GM12864 (cell line): ENCODE measurements around the gene CTSS.
"Not testable (repeated sequence)": the region's sequence is repeated elsewhere in the genome, so short reads cannot be mapped to it uniquely, and the experiment has no call there.

Experiments
- DNase-seq: peaks from one replicate; pipeline ENCODE4 v3.0.0-alpha.2; 2011; ENCODE audit warnings: low read depth
- H3K4me3 ChIP-seq: 2 replicates; pipeline ENCODE4 v1.5.1; 2011; ENCODE audit warnings: mild to moderate bottlenecking, low read depth, low read length, control low read depth
- TF ChIP-seq, protein P1 (sequence below): IDR thresholded peaks from 2 replicates; pipeline ENCODE4 v1.5.1; 2011; ENCODE audit warnings: low read depth, mild to moderate bottlenecking, moderate library complexity, low read length, control low read depth, inconsistent platforms; ENCODE audit errors: missing control alignments

CTSS gene

DNA sequence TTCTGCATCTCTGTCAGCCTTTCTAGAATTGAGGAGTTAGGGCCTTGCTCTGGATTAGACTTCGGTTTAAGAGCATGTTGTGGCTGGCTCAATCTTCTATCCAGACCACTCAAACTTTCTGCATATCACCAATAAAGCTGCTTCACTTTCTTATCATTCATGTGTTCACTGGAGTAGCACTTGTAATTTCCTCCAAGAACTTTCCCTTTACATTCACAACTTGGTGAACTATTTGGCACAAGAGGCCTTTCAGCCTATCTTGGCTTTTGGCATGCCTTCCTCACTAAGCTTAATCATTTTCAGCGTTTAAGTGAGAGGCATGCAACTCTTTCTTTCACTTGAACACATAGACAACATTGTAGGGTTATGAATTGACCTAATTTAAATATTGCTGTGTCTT is 41.2 kb downstream of the CTSS start:
- no peak for DNase-seq
- TF ChIP-seq, protein P1, sequence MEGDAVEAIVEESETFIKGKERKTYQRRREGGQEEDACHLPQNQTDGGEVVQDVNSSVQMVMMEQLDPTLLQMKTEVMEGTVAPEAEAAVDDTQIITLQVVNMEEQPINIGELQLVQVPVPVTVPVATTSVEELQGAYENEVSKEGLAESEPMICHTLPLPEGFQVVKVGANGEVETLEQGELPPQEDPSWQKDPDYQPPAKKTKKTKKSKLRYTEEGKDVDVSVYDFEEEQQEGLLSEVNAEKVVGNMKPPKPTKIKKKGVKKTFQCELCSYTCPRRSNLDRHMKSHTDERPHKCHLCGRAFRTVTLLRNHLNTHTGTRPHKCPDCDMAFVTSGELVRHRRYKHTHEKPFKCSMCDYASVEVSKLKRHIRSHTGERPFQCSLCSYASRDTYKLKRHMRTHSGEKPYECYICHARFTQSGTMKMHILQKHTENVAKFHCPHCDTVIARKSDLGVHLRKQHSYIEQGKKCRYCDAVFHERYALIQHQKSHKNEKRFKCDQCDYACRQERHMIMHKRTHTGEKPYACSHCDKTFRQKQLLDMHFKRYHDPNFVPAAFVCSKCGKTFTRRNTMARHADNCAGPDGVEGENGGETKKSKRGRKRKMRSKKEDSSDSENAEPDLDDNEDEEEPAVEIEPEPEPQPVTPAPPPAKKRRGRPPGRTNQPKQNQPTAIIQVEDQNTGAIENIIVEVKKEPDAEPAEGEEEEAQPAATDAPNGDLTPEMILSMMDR = no peak

GRCh38 chr1:150720703-150721102 is 44.9 kb downstream of the CTSS start, which contains the start of gene HORMAD1:
Gene HORMAD1 (minus strand): TSS chr1:150720895. CDS start chr1:150719505, 1,390 bp downstream.
- TF ChIP-seq, protein P1 = no peak
- no peak within 1 kb of the TSS for H3K4me3 ChIP-seq
- DNase-seq = no peak

More for the DNA sequence above, 41.2 kb downstream of the CTSS start:
- H3K4me3 ChIP-seq = no peak overlapping the region

DNA sequence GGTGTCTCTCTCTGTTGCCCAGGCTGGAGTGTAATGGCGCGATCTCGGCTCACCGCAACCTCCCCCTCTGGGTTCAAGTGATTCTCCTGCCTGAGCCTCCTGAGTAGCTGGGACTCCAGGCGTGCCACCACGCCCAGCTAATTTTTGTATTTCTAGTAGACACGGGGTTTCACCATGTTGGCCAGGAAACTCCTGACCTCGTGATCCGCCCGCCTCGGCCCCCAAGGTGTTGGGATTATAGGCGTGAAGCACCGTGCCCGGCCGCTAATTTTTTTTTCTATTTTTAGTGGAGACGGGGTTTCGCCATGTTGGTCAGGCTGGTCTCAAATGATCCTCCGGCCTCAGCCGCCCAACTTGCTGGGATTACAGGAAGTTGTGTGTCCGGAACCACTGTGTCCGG is 45.5 kb downstream of the CTSS start:
- no peak for DNase-seq
- no peak overlapping the region for H3K4me3 ChIP-seq
- TF ChIP-seq, protein P1 = no peak

GRCh38 chr1:150718225-150718891 is 47.2 kb downstream of the CTSS start:
- DNase-seq = no peak
- TF ChIP-seq, protein P1 = no peak
- no peak overlapping the region for H3K4me3 ChIP-seq

DNA sequence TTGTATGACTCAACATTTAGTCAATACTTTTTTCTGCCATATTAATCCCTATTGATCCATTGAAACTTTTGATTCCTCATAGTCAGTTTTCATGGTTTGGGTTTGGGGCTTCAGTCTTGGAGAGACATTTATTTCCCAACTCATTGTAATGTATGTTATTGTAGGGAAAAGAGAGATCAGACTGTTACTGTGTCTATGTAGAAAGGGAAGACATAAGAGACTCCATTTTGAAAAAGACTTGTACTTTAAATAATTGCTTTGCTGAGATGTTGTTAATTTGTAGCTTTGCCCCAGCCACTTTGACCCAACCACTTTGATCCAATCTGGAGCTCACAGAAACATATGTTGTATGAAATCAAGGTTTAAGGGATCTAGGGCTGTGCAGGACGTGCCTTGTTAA is 56.5 kb downstream of the CTSS start:
- not testable (repeated sequence) for H3K4me3 ChIP-seq

GRCh38 chr1:150708595-150708994 is 57.0 kb downstream of the CTSS start:
- no peak for DNase-seq
- TF ChIP-seq, protein P1 = no peak
- no peak overlapping the region for H3K4me3 ChIP-seq

More for the DNA sequence above, 56.5 kb downstream of the CTSS start:
- not testable (repeated sequence) for DNase-seq

- no peak overlapping the region for H3K4me3 ChIP-seq
- DNase-seq = no peak
- TF ChIP-seq, protein P1 = no peak
These were observed 59.5 kb downstream of the CTSS start for GRCh38 chr1:150706091-150706490.
